ENCODE results near the gene RCOR1.

DNA sequence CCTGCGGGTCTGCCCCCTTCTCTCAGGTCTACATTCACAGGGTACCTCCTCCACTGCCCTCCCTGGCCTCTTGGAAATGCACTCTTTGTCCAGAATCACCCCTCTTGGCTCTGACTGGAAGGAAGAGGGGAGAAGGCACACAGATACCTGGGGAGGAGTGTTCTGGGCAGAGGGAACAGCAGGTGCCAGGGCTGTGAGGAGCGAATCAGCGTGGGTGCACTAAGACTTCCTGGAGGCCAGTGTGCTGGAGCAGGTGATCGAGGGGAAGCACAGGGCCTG, 176.5 kb downstream of the RCOR1 start:
- TF ChIP-seq, protein P1, sequence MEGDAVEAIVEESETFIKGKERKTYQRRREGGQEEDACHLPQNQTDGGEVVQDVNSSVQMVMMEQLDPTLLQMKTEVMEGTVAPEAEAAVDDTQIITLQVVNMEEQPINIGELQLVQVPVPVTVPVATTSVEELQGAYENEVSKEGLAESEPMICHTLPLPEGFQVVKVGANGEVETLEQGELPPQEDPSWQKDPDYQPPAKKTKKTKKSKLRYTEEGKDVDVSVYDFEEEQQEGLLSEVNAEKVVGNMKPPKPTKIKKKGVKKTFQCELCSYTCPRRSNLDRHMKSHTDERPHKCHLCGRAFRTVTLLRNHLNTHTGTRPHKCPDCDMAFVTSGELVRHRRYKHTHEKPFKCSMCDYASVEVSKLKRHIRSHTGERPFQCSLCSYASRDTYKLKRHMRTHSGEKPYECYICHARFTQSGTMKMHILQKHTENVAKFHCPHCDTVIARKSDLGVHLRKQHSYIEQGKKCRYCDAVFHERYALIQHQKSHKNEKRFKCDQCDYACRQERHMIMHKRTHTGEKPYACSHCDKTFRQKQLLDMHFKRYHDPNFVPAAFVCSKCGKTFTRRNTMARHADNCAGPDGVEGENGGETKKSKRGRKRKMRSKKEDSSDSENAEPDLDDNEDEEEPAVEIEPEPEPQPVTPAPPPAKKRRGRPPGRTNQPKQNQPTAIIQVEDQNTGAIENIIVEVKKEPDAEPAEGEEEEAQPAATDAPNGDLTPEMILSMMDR (IDR thresholded peaks at IDR 0.05; ENCODE audit: poor library complexity, severe bottlenecking): no peak
- TF ChIP-seq EZH2 (IDR thresholded peaks at IDR 0.05; ENCODE audit: borderline replicate concordance, insufficient read depth, low read length, poor library complexity, severe bottlenecking): no peak
- no peak for TF ChIP-seq POLR2AphosphoS5 (IDR thresholded peaks at IDR 0.05)
- TF ChIP-seq, protein P2, sequence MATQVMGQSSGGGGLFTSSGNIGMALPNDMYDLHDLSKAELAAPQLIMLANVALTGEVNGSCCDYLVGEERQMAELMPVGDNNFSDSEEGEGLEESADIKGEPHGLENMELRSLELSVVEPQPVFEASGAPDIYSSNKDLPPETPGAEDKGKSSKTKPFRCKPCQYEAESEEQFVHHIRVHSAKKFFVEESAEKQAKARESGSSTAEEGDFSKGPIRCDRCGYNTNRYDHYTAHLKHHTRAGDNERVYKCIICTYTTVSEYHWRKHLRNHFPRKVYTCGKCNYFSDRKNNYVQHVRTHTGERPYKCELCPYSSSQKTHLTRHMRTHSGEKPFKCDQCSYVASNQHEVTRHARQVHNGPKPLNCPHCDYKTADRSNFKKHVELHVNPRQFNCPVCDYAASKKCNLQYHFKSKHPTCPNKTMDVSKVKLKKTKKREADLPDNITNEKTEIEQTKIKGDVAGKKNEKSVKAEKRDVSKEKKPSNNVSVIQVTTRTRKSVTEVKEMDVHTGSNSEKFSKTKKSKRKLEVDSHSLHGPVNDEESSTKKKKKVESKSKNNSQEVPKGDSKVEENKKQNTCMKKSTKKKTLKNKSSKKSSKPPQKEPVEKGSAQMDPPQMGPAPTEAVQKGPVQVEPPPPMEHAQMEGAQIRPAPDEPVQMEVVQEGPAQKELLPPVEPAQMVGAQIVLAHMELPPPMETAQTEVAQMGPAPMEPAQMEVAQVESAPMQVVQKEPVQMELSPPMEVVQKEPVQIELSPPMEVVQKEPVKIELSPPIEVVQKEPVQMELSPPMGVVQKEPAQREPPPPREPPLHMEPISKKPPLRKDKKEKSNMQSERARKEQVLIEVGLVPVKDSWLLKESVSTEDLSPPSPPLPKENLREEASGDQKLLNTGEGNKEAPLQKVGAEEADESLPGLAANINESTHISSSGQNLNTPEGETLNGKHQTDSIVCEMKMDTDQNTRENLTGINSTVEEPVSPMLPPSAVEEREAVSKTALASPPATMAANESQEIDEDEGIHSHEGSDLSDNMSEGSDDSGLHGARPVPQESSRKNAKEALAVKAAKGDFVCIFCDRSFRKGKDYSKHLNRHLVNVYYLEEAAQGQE (IDR thresholded peaks at IDR 0.05; ENCODE audit: borderline replicate concordance): no peak
- no peak for TF ChIP-seq RAD21 (conservative IDR thresholded peaks at IDR 0.05)
- no peak for TF ChIP-seq EP300 (conservative IDR thresholded peaks at IDR 0.05; ENCODE audit: poor library complexity, severe bottlenecking)

All from neural cell (in vitro differentiated cells).